Ishikawa (cell line): ENCODE data around the gene LRRC36.

ENCODE experiments used
- TAF1 ChIP-seq: IDR thresholded peaks from 2 replicates; pipeline ENCODE4 v1.6.1; 2012; ENCODE audit warnings: low read depth, mild to moderate bottlenecking
- TF ChIP-seq, protein P1 (sequence below): IDR thresholded peaks from 2 replicates; pipeline ENCODE4 v1.6.1; 2012

- TF ChIP-seq, protein P1, sequence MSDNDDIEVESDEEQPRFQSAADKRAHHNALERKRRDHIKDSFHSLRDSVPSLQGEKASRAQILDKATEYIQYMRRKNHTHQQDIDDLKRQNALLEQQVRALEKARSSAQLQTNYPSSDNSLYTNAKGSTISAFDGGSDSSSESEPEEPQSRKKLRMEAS = no peak; the same call in 1 of the 2 replicates
- TF ChIP-seq TAF1 = no peak
These were observed 69.8 kb downstream of the LRRC36 start for GRCh38 chr16:67396159-67397035.
